Muscle layer of duodenum (tissue), 2 donors: Measurements from ENCODE around the gene COX4I2.

Experiments used
- H3K27ac ChIP-seq: one replicate; pipeline ENCODE4 v1.7.0; 2013; ENCODE audit warnings: mild to moderate bottlenecking, low read length
- H3K27me3 ChIP-seq: one replicate; pipeline ENCODE4 v1.7.0; 2013; ENCODE audit warnings: low read depth, mild to moderate bottlenecking, control low read depth, low read length
- H3K36me3 ChIP-seq, 2 donors: one replicate each; pipeline ENCODE4 v1.7.0; 2013; ENCODE audit warnings: low read length in 2 of 2, control low read depth in 1 of 2, mild to moderate bottlenecking in 1 of 2; ENCODE audit not compliant: insufficient read depth in 2 of 2, control insufficient read depth in 1 of 2
- H3K4me1 ChIP-seq, 2 donors: one replicate each; pipeline ENCODE4 v1.7.0; 2013; ENCODE audit warnings: low read length in 2 of 2, mild to moderate bottlenecking in 2 of 2, control low read depth in 1 of 2, moderate library complexity in 1 of 2; ENCODE audit not compliant: insufficient read depth in 2 of 2, control insufficient read depth in 1 of 2
- H3K4me3 ChIP-seq, 2 donors: one replicate each; pipeline ENCODE4 v1.7.0; 2013; ENCODE audit warnings: low read length in 2 of 2, low read depth in 1 of 2, mild to moderate bottlenecking in 1 of 2
- H3K9me3 ChIP-seq, 2 donors: one replicate each; pipeline ENCODE4 v1.7.0; 2013; ENCODE audit warnings: low read length in 2 of 2, control low read depth in 1 of 2, mild to moderate bottlenecking in 1 of 2; ENCODE audit not compliant: control insufficient read depth in 1 of 2
- donor health status: healthy.

COX4I2 gene

GRCh38 chr20:31673435-31673834 is 35.7 kb downstream of the COX4I2 start:
- Histone ChIP-seq H3K36me3 (no peaks in the 10 kb centered on the region), H3K4me1 (peaks cover 32 to 42% of the 10 kb centered on the region in 2 donors), H3K27me3 (no peaks in the 10 kb centered on the region), H3K4me3 (no peak overlapping the region), H3K9me3 (no peaks in the 10 kb centered on the region), H3K27ac (peak overlapping the region; percentile 62)

- H3K4me3 ChIP-seq: no peak overlapping the region
- peak overlapping the region; percentile 62 for H3K27ac ChIP-seq
- no peaks in the 10 kb centered on the region for H3K9me3 ChIP-seq
- no peaks in the 10 kb centered on the region for H3K27me3 ChIP-seq
- peaks cover 0 to 3% of the 10 kb centered on the region in 2 donors for H3K36me3 ChIP-seq
- peaks cover 38 to 43% of the 10 kb centered on the region in 2 donors for H3K4me1 ChIP-seq
Measured at GRCh38 chr20:31673943-31674463, 36.3 kb downstream of the COX4I2 start.

GRCh38 chr20:31674895-31675827 is 37.4 kb downstream of the COX4I2 start:
- H3K27ac ChIP-seq: peak overlapping the region; percentile 62
- H3K4me1 ChIP-seq: peaks cover 33 to 39% of the 10 kb centered on the region in 2 donors
- H3K4me3 ChIP-seq: peak overlapping the region in 1 of 2 donors; percentile 23
- H3K36me3 ChIP-seq: peaks cover 0 to 7% of the 10 kb centered on the region in 2 donors
- no peaks in the 10 kb centered on the region for H3K9me3 ChIP-seq
- H3K27me3 ChIP-seq: no peaks in the 10 kb centered on the region

- Histone ChIP-seq H3K27me3 (no peaks in the 10 kb centered on the region), H3K9me3 (no peaks in the 10 kb centered on the region), H3K4me3 (peak overlapping the region in 1 of 2 donors; percentile 23), H3K27ac (peak overlapping the region; percentile 62), H3K36me3 (peaks cover 0 to 7% of the 10 kb centered on the region in 2 donors), H3K4me1 (peaks cover 28 to 31% of the 10 kb centered on the region in 2 donors)
Measured at GRCh38 chr20:31675828-31676608, 38.3 kb downstream of the COX4I2 start.

GRCh38 chr20:31676609-31676989 is 38.9 kb downstream of the COX4I2 start:
- Histone ChIP-seq H3K4me3 (no peak overlapping the region), H3K27me3 (no peaks in the 10 kb centered on the region), H3K27ac (no peak overlapping the region), H3K4me1 (peaks cover 26 to 30% of the 10 kb centered on the region in 2 donors), H3K36me3 (peaks cover 0 to 7% of the 10 kb centered on the region in 2 donors), H3K9me3 (no peaks in the 10 kb centered on the region)

- Histone ChIP-seq H3K36me3 (peaks cover 0 to 7% of the 10 kb centered on the region in 2 donors), H3K4me3 (no peak overlapping the region), H3K4me1 (peaks cover 26 to 30% of the 10 kb centered on the region in 2 donors), H3K27ac (no peak overlapping the region), H3K9me3 (no peaks in the 10 kb centered on the region), H3K27me3 (no peaks in the 10 kb centered on the region)
Measured at GRCh38 chr20:31677553-31678260, 40.0 kb downstream of the COX4I2 start.

GRCh38 chr20:31678389-31679356 is 41.0 kb downstream of the COX4I2 start:
- Histone ChIP-seq H3K9me3 (no peaks in the 10 kb centered on the region), H3K27me3 (no peaks in the 10 kb centered on the region), H3K4me3 (no peak overlapping the region), H3K36me3 (peaks cover 0 to 7% of the 10 kb centered on the region in 2 donors), H3K4me1 (peaks cover 30 to 32% of the 10 kb centered on the region in 2 donors), H3K27ac (no peak overlapping the region)

GRCh38 chr20:31679357-31680285 is 41.9 kb downstream of the COX4I2 start:
- Histone ChIP-seq H3K4me3 (no peak overlapping the region), H3K27ac (no peak overlapping the region), H3K27me3 (no peaks in the 10 kb centered on the region), H3K36me3 (peaks cover 0 to 11% of the 10 kb centered on the region in 2 donors), H3K9me3 (no peaks in the 10 kb centered on the region), H3K4me1 (peaks cover 34 to 37% of the 10 kb centered on the region in 2 donors)

- no peak overlapping the region for H3K4me3 ChIP-seq
- peaks cover 0 to 12% of the 10 kb centered on the region in 2 donors for H3K36me3 ChIP-seq
- H3K4me1 ChIP-seq: peaks cover 29 to 37% of the 10 kb centered on the region in 2 donors
- H3K9me3 ChIP-seq: no peaks in the 10 kb centered on the region
- no peaks in the 10 kb centered on the region for H3K27me3 ChIP-seq
- no peak overlapping the region for H3K27ac ChIP-seq
Measured at GRCh38 chr20:31680286-31681127, 42.8 kb downstream of the COX4I2 start.
